ENCODE measurements around the gene FEZ2. TPM values are rescaled to one million over a fixed set of nuclear protein-coding genes. Genes with fewer than 3 reads are reported as not detected.
A peak's percentile ranks its signal among the peaks of the same experiment; 100 is the strongest.

The FEZ2 gene
- total RNA-seq, 1 experiment from 2014 or later: 22.2 TPM

GRCh38 chr2:36594849-36595248 lies 3.1 kb downstream of the FEZ2 start:
- H3K27me3 Mint-ChIP-seq (ENCODE audit: low read depth): peaks cover 44% of the 10 kb centered on the region
- DNase-seq (ENCODE audit: low spot score) (no peak), ATAC-seq (no peak)
- peaks cover 31% of the 10 kb centered on the region for H3K4me1 Mint-ChIP-seq
- H3K36me3 Mint-ChIP-seq: peaks cover 23% of the 10 kb centered on the region
- POLR2A ChIA-PET: no interaction called here
- CTCF ChIA-PET: no interaction called here
- H3K9me3 Mint-ChIP-seq: no peaks in the 10 kb centered on the region
- TF ChIP-seq EMX1 (CRISPR knock-in tag; IDR thresholded peaks at IDR 0.05) (no peak), GRHL2 (CRISPR knock-in tag; IDR thresholded peaks at IDR 0.05; ENCODE audit: insufficient replicate concordance, severe bottlenecking) (no peak), OVOL2 (CRISPR knock-in tag; IDR thresholded peaks at IDR 0.05; ENCODE audit: borderline replicate concordance) (no peak), USF2 (CRISPR knock-in tag; IDR thresholded peaks at IDR 0.05) (no peak), CBFB (CRISPR knock-in tag; IDR thresholded peaks at IDR 0.05; ENCODE audit: low read depth) (no peak), NR2C2 (CRISPR knock-in tag; IDR thresholded peaks at IDR 0.05) (no peak), ATF6 (CRISPR knock-in tag; IDR thresholded peaks at IDR 0.05) (no peak), KAT7 (CRISPR knock-in tag; IDR thresholded peaks at IDR 0.05; ENCODE audit: borderline replicate concordance) (no peak), JAZF1 (CRISPR knock-in tag; IDR thresholded peaks at IDR 0.05) (no peak), RELA (CRISPR knock-in tag; IDR thresholded peaks at IDR 0.05; ENCODE audit: borderline replicate concordance) (no peak), SMAD3 (CRISPR knock-in tag; IDR thresholded peaks at IDR 0.05; ENCODE audit: borderline replicate concordance) (no peak), ETV6 (CRISPR knock-in tag; IDR thresholded peaks at IDR 0.05) (no peak)
- no peak overlapping the region for H3K27ac Mint-ChIP-seq
- no peak overlapping the region for H3K4me3 Mint-ChIP-seq

GRCh38 chr2:36589230-36589630 lies 8.7 kb downstream of the FEZ2 start:
- peaks cover 27% of the 10 kb centered on the region for H3K36me3 Mint-ChIP-seq
- no peaks in the 10 kb centered on the region for H3K9me3 Mint-ChIP-seq
- DNase-seq (ENCODE audit: low spot score): no peak
- ChIA-PET POLR2A (no interaction called here), CTCF (no interaction called here)
- no peak for ATAC-seq
- no peak overlapping the region for H3K4me3 Mint-ChIP-seq
- no peaks in the 10 kb centered on the region for H3K4me1 Mint-ChIP-seq
- TF ChIP-seq TEAD4 (CRISPR knock-in tag; IDR thresholded peaks at IDR 0.05) (no peak), ZNF121 (CRISPR knock-in tag; IDR thresholded peaks at IDR 0.05) (no peak), MAX (CRISPR knock-in tag; IDR thresholded peaks at IDR 0.05) (no peak), TP53 (CRISPR knock-in tag; IDR thresholded peaks at IDR 0.05) (no peak), SOX15 (CRISPR knock-in tag; IDR thresholded peaks at IDR 0.05) (no peak)
- 0 out of 2 replicates have a peak overlapping the region, but pooled peaks have one; percentile 61 for H3K27ac Mint-ChIP-seq
- peaks cover 11% of the 10 kb centered on the region for H3K27me3 Mint-ChIP-seq (ENCODE audit: low read depth)

- TF ChIP-seq NFE2L1 (CRISPR knock-in tag; IDR thresholded peaks at IDR 0.05) (no peak), TEAD4 (CRISPR knock-in tag; IDR thresholded peaks at IDR 0.05) (no peak), SOX15 (CRISPR knock-in tag; IDR thresholded peaks at IDR 0.05) (no peak), ATF1 (CRISPR knock-in tag; IDR thresholded peaks at IDR 0.05) (no peak), STAT6 (CRISPR knock-in tag; conservative IDR thresholded peaks at IDR 0.05; ENCODE audit: low read depth) (no peak)
- no peaks in the 10 kb centered on the region for H3K9me3 Mint-ChIP-seq
- H3K27ac Mint-ChIP-seq: no peak overlapping the region
- peaks cover 34% of the 10 kb centered on the region for H3K36me3 Mint-ChIP-seq
- ChIA-PET CTCF (interaction anchor here (1.9 kb wide), 1 partner anchor 77 kb away, joined by 6 read pairs; no protein-coding TSS in a partner anchor), POLR2A (no interaction called here)
- peaks cover 3% of the 10 kb centered on the region; the same call in 1 of the 2 replicates for H3K27me3 Mint-ChIP-seq (ENCODE audit: low read depth)
- DNase-seq (ENCODE audit: low spot score) (no peak), ATAC-seq (no peak)
- no peaks in the 10 kb centered on the region for H3K4me1 Mint-ChIP-seq
- H3K4me3 Mint-ChIP-seq: no peak overlapping the region
These were observed 10.4 kb downstream of the FEZ2 start for GRCh38 chr2:36587556-36587955.

All from WTC11 (cell line).